GM12878 (cell line): ENCODE data around the gene HIVEP2. TPM values are rescaled to one million over a fixed set of nuclear protein-coding genes. Genes with fewer than 3 reads are reported as not detected.

Experiments
- ATAC-seq: fragments of 200-7000 bp; cut with Tn5 transposase; 3 replicates; pipeline ENCODE4 v1.9.1; 2020; ENCODE audit warnings: mild to moderate bottlenecking, moderate library complexity
- BruUV-seq: library from RNA; stranded (reverse); fragments of 400-500 nt; replicated peaks from 2 replicates; lab custom pipeline; 2021; lab: Mats Ljungman, UMichigan
- CTCF ChIA-PET: fragments of 300-600 bp; sonication (Branson Sonifier 250); formaldehyde crosslinking; extraction: SDS; loops from one replicate; lab custom pipeline; 2021; ENCODE audit warnings: inconsistent platforms; lab: Yijun Ruan, JAX
- POLR2A ChIA-PET: fragments of 350-600 bp; formaldehyde crosslinking; extraction: SDS; loops from one replicate; lab custom pipeline; 2021; ENCODE audit warnings: inconsistent platforms; lab: Charles Lee
- RAD21 ChIA-PET: fragments of 300-600 bp; sonication (Branson Sonifier 250); formaldehyde crosslinking; loops from one replicate; lab custom pipeline; 2023; ENCODE audit warnings: antibody characterized with exemption; ENCODE audit not compliant: unreplicated experiment; lab: Charles Lee
- SMC1A ChIA-PET: fragments of 300-600 bp; sonication (Branson Sonifier 250); formaldehyde crosslinking; loops from one replicate; lab custom pipeline; 2023; ENCODE audit not compliant: unreplicated experiment, uncharacterized antibody; lab: Charles Lee
- DNase-seq: peaks from one replicate; pipeline ENCODE4 v3.0.0-alpha.2; 2011; ENCODE audit warnings: low read depth, low spot score
- FAIRE-seq: peaks from 3 replicates; lab custom pipeline; 2011; peaks lifted over from hg19 to GRCh38; lab: Jason Lieb, UNC
- H2AFZ ChIP-seq: 2 replicates; pipeline ENCODE4 v1.6.0; 2011; ENCODE audit warnings: low read depth, low read length, control low read depth; ENCODE audit not compliant: control insufficient read depth
- H3K27ac ChIP-seq: 2 replicates; pipeline ENCODE4 v1.5.1; 2011; ENCODE audit warnings: control low read depth; ENCODE audit not compliant: control insufficient read depth, insufficient read depth
- H3K27me3 ChIP-seq, 2 experiments: replicated peaks in 1 of 2; 2 replicates each; pipeline versions ENCODE4 v1.6.0 to v1.6.1; 2011; ENCODE audit warnings: low read length in 1 of 2; ENCODE audit not compliant: control insufficient read depth in 2 of 2, insufficient read depth in 2 of 2
- H3K36me3 ChIP-seq, 2 experiments: 2 replicates each; pipeline ENCODE4 v1.5.1; 2011; ENCODE audit warnings: low read length in 1 of 2; ENCODE audit not compliant: control insufficient read depth in 2 of 2, insufficient read depth in 2 of 2
- H3K4me1 ChIP-seq: 2 replicates; pipeline ENCODE4 v1.6.1; 2011; ENCODE audit warnings: mild to moderate bottlenecking, low read length, moderate library complexity, mixed read lengths; ENCODE audit not compliant: control insufficient read depth, insufficient read depth
- H3K4me2 ChIP-seq: 2 replicates; pipeline ENCODE4 v1.6.0; 2011; ENCODE audit warnings: control low read depth; ENCODE audit not compliant: control insufficient read depth, insufficient read depth
- H3K4me3 ChIP-seq: fragments of 200-600 bp; sonication (generic); 2 replicates; pipeline ENCODE4 v1.5.1; 2016
- H3K79me2 ChIP-seq: 2 replicates; pipeline ENCODE4 v1.6.0; 2011; ENCODE audit warnings: low read length; ENCODE audit not compliant: control insufficient read depth, insufficient read depth
- H3K9ac ChIP-seq: 2 replicates; pipeline ENCODE4 v1.8.0; 2011; ENCODE audit warnings: low read length, control low read depth, mixed read lengths; ENCODE audit not compliant: control insufficient read depth, insufficient read depth
- H3K9me3 ChIP-seq: replicated peaks from 3 replicates; pipeline ENCODE4 v1.5.1; 2011; ENCODE audit warnings: mild to moderate bottlenecking, low read length; ENCODE audit not compliant: control insufficient read depth, insufficient read depth
- H4K20me1 ChIP-seq: 2 replicates; pipeline ENCODE4 v1.6.0; 2011; ENCODE audit not compliant: control insufficient read depth, insufficient read depth
- ASH2L ChIP-seq: fragments of 300-600, 200-600 bp; sonication (generic); IDR thresholded peaks from 2 replicates; pipeline ENCODE4 v1.6.1; 2017; ENCODE audit warnings: low read depth, mild to moderate bottlenecking, borderline replicate concordance
- CHD4 ChIP-seq: fragments of 200-600 bp; sonication (generic); IDR thresholded peaks from 2 replicates; pipeline ENCODE4 v1.6.1; 2016; ENCODE audit warnings: mild to moderate bottlenecking
- HDAC6 ChIP-seq: fragments of 200-600 bp; sonication (generic); IDR thresholded peaks from one replicate; pipeline ENCODE4 v1.8.0; 2017; ENCODE audit warnings: antibody characterized with exemption; ENCODE audit not compliant: unreplicated experiment
- IKZF1 ChIP-seq: fragments of 450-650 bp; conservative IDR thresholded peaks from 2 replicates; pipeline ENCODE4 v1.6.1; 2017; ENCODE audit warnings: antibody characterized with exemption, mild to moderate bottlenecking
- KAT2A ChIP-seq: conservative IDR thresholded peaks from 2 replicates; pipeline ENCODE4 v1.6.1; 2011; ENCODE audit warnings: low read depth, low read length; ENCODE audit not compliant: control insufficient read depth
- NFYB ChIP-seq: IDR thresholded peaks from 2 replicates; pipeline ENCODE4 v1.6.1; 2011; ENCODE audit warnings: low read depth, mild to moderate bottlenecking, low read length, improper control_type of control experiment, moderate library complexity; ENCODE audit not compliant: insufficient read depth
- POLR2AphosphoS2 ChIP-seq: IDR thresholded peaks from 2 replicates; pipeline ENCODE4 v1.6.1; 2011; ENCODE audit warnings: low read depth, mild to moderate bottlenecking, low read length, improper control_type of control experiment, moderate library complexity
- RAD21 ChIP-seq: IDR thresholded peaks from 2 replicates; pipeline ENCODE4 v1.6.1; 2011; ENCODE audit warnings: mild to moderate bottlenecking, low read depth, low read length, moderate library complexity; ENCODE audit not compliant: insufficient read depth
- RCOR1 ChIP-seq: conservative IDR thresholded peaks from 2 replicates; pipeline ENCODE4 v1.6.1; 2012; ENCODE audit warnings: low read depth, low read length, improper control_type of control experiment
- RUNX3 ChIP-seq: IDR thresholded peaks from 2 replicates; pipeline ENCODE4 v1.6.1; 2012; ENCODE audit warnings: low read length, inconsistent platforms
- SREBF2 ChIP-seq: IDR thresholded peaks from 2 replicates; pipeline ENCODE4 v1.6.1; 2012; ENCODE audit warnings: mild to moderate bottlenecking, low read length
- STAT3 ChIP-seq: IDR thresholded peaks from 2 replicates; pipeline ENCODE4 v1.6.1; 2011; ENCODE audit warnings: low read depth, low read length, improper control_type of control experiment
- SUZ12 ChIP-seq: fragments of 200-600 bp; sonication (generic); IDR thresholded peaks from one replicate; pipeline ENCODE4 v1.6.1; 2018; ENCODE audit warnings: antibody characterized with exemption, mild to moderate bottlenecking; ENCODE audit not compliant: unreplicated experiment
- WGBS: methylation state at CpG from one replicate; pipeline ENCODE4 v1.1.6; 2016; ENCODE audit warnings: low lambda C conversion rate; ENCODE audit not compliant: insufficient replicate concordance, insufficient coverage; ENCODE audit errors: missing lambda C conversion rate; 5-methylcytosine and 5-hydroxymethylcytosine counted together
- in situ Hi-C: fragments of 300-500 bp; cut with MboI; formaldehyde crosslinking; loops from 9 replicates; pipeline ENCODE4 v1.14.3; 2018; ENCODE audit warnings: mixed read lengths
- intact Hi-C: fragments of 100-400 bp; cut with micrococcal nuclease; formaldehyde crosslinking; loops from one replicate; pipeline ENCODE4 v1.14.2; 2022; ENCODE audit not compliant: unreplicated experiment
- polyA plus RNA-seq, 11 experiments: library from polyadenylated mRNA; depleted of rRNA in 4 of 11; unstranded in 6 of 11; stranded (reverse) in 5 of 11; fragments of >200 nt; fragmentation: Nextera tagmentation in 4 of 11; fragmentation: Illumina TruSeq in 1 of 11; extraction: Ambion mirVana in 4 of 11; extraction: Trizol in 1 of 11; gene quantifications; 1 replicate in 1 of 11; 2 replicates in 10 of 11; pipeline versions ENCODE4 v1.2.1 to v1.2.3, GENCODE V29; 2011 to 2016; ENCODE audit warnings: inconsistent platforms in 2 of 11, missing spikeins in 2 of 11, low read depth in 1 of 11
- total RNA-seq, 4 experiments: library from RNA; depleted of rRNA in 3 of 4; stranded (reverse); fragments of >200 nt in 3 of 4; fragmentation: Illumina TruSeq in 1 of 4; extraction: Trizol in 1 of 4; gene quantifications; 2 replicates each; pipeline versions ENCODE4 v1.2.1 to v1.2.3, GENCODE V29; 2013 to 2021
- TF ChIP-seq, protein P1 (sequence below): fragments of 450-650 bp; IDR thresholded peaks from 2 replicates; pipeline ENCODE4 v1.6.1; 2017; ENCODE audit warnings: mild to moderate bottlenecking, low read depth, inconsistent platforms; ENCODE audit not compliant: poor library complexity, severe bottlenecking

The HIVEP2 gene
- total and polyA plus RNA-seq, 10 of the 15 experiments (the other 5 are each of a cell fraction or from before 2014, with no cell fraction given): 1.2 to 15.7 (median 10.2) TPM

DNA sequence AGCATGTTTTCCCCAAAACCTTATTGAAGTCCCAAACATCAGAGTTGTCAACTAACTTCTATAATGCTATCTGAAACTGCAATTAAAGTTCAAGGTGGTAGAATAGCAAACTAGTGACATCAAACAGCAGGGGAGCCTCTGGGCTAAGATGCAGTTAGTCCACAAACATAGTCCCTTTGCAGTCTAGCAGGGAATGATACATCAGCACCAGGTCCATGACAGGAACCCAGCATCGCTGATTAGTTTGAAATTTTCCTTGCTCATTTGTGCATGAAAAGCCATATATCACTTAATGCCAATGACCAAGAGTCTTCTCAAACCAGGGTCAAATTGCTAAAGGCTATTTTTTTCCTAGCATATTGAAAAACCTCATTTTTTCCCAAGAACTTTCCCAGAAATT lies 145.3 kb downstream of the HIVEP2 start:
- Histone ChIP-seq H3K9ac (no peak overlapping the region), H3K27me3 (no peaks in the 10 kb centered on the region), H3K4me2 (no peak overlapping the region), H3K4me3 (no peak overlapping the region), H2AFZ (no peak overlapping the region), H4K20me1 (no peaks in the 10 kb centered on the region), H3K36me3 (peaks cover 0 to 2% of the 10 kb centered on the region in 2 experiments; a peak in 2 of 4 replicates), H3K79me2 (peaks cover 34% of the 10 kb centered on the region), H3K4me1 (peaks cover 27% of the 10 kb centered on the region), H3K9me3 (no peaks in the 10 kb centered on the region), H3K27ac (no peak overlapping the region)
- no TSS peak for BruUV-seq
- FAIRE-seq (no peak), ATAC-seq (no peak), DNase-seq (no peak)
- ChIA-PET CTCF (interaction anchor here (1.6 to 5.5 kb wide), 2 partner anchors 20 to 53 kb away, joined by 5 to 31 read pairs; no protein-coding TSS in a partner anchor), SMC1A (interaction anchor here (0.8 to 7.7 kb wide), 9 partner anchors 14 to 105 kb away, joined by 3 to 115 read pairs (median 4); no protein-coding TSS in a partner anchor), POLR2A (interaction anchor here (1.4 kb wide), 1 partner anchor 12 kb away, joined by 5 read pairs; no protein-coding TSS in a partner anchor), RAD21 (interaction anchor here (0.9 to 16.5 kb wide), 7 partner anchors 13 to 113 kb away, joined by 3 to 209 read pairs (median 6); no protein-coding TSS in a partner anchor)
- in situ Hi-C loops: no loop called here
- intact Hi-C loops: no loop called here
- WGBS: 100% methylated on average over 1 of the region's 1 CpG
- TF ChIP-seq SREBF2 (no peak), HDAC6 (no peak), NFYB (no peak), STAT3 (no peak)

DNA sequence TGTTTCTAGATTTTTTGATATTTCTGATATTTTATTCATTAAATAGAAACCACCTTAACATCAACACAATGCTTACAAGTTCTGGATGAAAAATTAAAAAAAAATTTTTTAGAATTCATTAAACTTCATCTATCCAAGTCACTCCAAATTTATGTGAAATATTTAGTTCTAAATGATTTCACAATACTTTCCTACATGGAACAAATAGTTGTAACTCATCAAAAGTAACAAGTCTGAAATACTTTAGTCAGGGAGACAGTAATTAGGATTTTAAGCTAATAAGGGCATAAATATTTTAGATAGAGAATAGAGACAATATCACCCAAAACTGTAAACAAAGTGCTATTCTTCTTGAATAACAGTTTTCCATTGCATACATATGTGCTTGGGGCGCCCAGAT lies 147.8 kb downstream of the HIVEP2 start:
- SMC1A ChIA-PET: interaction anchor here (1.0 to 4.8 kb wide), 15 partner anchors 7 to 119 kb away, joined by 3 to 32 read pairs (median 4); no protein-coding TSS in a partner anchor
- TF ChIP-seq, protein P1, sequence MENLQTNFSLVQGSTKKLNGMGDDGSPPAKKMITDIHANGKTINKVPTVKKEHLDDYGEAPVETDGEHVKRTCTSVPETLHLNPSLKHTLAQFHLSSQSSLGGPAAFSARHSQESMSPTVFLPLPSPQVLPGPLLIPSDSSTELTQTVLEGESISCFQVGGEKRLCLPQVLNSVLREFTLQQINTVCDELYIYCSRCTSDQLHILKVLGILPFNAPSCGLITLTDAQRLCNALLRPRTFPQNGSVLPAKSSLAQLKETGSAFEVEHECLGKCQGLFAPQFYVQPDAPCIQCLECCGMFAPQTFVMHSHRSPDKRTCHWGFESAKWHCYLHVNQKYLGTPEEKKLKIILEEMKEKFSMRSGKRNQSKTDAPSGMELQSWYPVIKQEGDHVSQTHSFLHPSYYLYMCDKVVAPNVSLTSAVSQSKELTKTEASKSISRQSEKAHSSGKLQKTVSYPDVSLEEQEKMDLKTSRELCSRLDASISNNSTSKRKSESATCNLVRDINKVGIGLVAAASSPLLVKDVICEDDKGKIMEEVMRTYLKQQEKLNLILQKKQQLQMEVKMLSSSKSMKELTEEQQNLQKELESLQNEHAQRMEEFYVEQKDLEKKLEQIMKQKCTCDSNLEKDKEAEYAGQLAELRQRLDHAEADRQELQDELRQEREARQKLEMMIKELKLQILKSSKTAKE: no peak
- no peak for TF ChIP-seq POLR2AphosphoS2
- no peak for TF ChIP-seq KAT2A
- no peak for TF ChIP-seq RAD21
- TF ChIP-seq ASH2L: no peak
- no peak for TF ChIP-seq RCOR1
- no peak for TF ChIP-seq IKZF1
- no peak for TF ChIP-seq CHD4
- TF ChIP-seq SUZ12: no peak
- no peak for TF ChIP-seq RUNX3
- TF ChIP-seq, all 136 proteins: peak for 0
- no peak for FAIRE-seq
- H3K27ac ChIP-seq: no peak overlapping the region; the same call in 1 of the 2 replicates
- no peaks in the 10 kb centered on the region for H3K27me3 ChIP-seq
- intact Hi-C loops: no loop called here
- no peaks in the 10 kb centered on the region for H4K20me1 ChIP-seq
- H3K36me3 ChIP-seq: peaks cover 0 to 2% of the 10 kb centered on the region in 2 experiments; a peak in 2 of 4 replicates
- CTCF ChIA-PET: interaction anchor here (1.1 to 1.4 kb wide), 3 partner anchors 89 to 229 kb away, joined by 3 to 4 read pairs (median 4); no protein-coding TSS in a partner anchor
- no peak overlapping the region for H3K4me2 ChIP-seq
- BruUV-seq: no TSS peak
- H3K9ac ChIP-seq: no peak overlapping the region
- H3K9me3 ChIP-seq: no peaks in the 10 kb centered on the region
- H2AFZ ChIP-seq: no peak overlapping the region
- H3K79me2 ChIP-seq: peaks cover 31% of the 10 kb centered on the region
- H3K4me1 ChIP-seq: peaks cover 20% of the 10 kb centered on the region
- POLR2A ChIA-PET: interaction anchor here (1.3 kb wide), 1 partner anchor 22 kb away, joined by 3 read pairs; no protein-coding TSS in a partner anchor
- DNase-seq: no peak
- RAD21 ChIA-PET: interaction anchor here (1.0 to 16.5 kb wide), 4 partner anchors 12 to 81 kb away, joined by 3 to 209 read pairs (median 8); no protein-coding TSS in a partner anchor
- 100% methylated on average over 1 of the region's 1 CpG for WGBS
- no peak for ATAC-seq
- no peak overlapping the region for H3K4me3 ChIP-seq
- in situ Hi-C loops: no loop called here
